GM19238 (cell line): ENCODE results near the gene DEPDC7.
"Not testable (repeated sequence)": the region's sequence is repeated elsewhere in the genome, so short reads cannot be mapped to it uniquely, and the experiment has no call there.

Experiments
- DNase-seq: peaks from one replicate; pipeline ENCODE4 v3.0.0; 2011; ENCODE audit warnings: low spot score; ENCODE audit not compliant: insufficient read length

DEPDC7 gene

DNA sequence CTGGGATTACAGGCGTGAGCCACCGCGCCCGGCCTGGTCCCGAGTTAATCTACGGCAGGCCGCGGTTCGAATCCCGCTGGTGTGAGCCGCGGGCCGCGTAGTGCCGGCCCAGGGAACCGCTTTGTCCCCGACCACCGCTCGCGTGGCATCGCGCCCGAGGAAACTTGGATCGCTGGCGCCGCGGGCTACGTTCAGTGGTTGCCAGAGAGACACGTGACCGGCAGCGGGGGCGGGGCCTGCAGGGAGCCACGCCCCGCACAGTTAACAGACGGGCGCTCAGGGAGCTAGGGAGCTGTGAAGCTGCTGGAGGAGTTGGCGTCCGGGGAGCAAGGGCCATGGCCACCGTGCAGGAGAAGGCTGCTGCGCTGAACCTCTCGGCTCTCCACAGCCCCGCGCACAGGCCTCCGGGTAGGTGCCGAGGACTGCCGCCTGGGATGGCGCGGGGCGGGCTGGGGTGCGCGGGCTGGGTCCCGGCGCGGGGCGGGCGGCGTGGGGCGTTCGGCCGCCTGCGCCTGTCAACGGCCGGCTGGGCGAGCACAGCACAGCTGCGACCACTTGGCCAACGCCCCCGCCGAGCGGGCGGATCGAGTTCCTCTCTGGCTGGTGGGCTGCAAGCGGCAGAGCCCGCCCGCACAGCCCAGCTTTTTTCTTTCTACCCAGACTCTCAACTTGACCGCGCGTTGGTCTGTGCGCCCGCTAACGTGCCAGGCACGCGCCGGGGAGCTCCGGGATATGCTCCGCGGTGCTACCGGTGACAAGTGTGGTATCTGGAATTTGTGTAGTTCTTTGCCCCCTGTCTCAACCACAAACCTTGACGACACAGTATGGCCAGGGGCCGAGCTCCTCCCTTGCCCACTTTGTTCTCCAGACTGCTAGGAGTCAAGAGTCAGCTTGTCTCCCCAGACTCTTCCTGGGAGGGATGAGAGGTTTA, at the start of gene DEPDC7:
Gene DEPDC7 (plus strand): TSS at position 258 of the 931 bp plus-strand sequence. CDS start 78 bp downstream, at position 336.
- peak; percentile 76 for DNase-seq

DNA sequence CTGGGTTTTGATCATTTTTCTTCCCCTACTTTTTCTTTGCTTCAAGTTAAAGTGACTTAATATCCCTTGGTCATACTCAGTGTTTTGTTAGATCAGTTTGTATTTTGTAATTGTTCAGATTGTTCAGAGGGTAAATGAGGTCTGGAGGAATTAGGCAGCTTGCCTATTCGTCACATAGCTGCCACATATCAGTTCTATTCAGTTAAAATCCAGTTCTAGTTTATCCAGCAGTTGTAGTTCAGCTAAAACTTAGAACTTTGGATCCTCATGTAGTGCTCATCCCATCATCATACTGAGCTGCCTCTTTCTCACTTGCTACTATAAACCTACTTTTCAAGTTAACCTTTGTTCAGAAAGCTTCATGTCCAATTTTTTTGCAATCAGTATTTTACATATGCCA, 47.1 kb upstream of the DEPDC7 start:
- no peak for DNase-seq

DNA sequence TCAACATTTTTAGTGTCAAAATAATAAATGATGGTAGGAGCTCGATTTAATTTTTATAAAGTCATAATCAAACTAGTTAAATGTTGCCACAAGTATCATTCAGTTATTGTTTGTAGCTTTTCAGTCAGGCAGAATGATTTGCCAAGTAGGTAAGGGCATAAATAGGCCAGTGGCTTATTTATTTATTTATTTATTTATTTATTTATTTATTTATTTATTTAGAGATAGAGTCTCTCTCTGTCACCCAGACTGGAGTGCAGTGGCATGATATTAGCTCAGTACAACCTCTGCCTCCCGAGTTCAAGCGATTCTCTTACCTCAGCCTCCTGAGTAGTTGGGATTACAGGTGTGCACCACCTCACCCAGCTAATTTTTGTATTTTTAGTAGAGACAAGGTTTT, 43.4 kb upstream of the DEPDC7 start:
- DNase-seq, result not testable (repeated sequence)

DNA sequence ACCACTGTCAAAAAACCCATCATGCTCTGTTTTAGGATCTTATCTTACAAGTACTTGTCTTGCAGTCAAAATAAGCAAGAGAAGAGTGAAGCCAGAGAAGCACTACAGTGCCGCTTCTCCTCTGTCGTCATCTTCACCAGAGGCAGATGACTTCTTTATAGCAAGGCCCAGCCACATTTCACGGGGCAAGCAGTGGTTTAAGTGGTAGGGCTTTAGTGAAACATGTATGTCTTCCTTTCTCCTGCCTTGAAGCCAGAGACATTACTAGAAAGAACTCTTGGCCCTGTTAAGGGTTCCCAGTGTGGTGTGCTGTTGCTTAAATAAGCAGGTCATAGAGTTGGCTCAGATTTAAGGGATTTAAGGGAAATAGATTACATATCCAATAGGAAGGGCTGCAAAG, 42.9 kb upstream of the DEPDC7 start:
- DNase-seq, result no peak

DNA sequence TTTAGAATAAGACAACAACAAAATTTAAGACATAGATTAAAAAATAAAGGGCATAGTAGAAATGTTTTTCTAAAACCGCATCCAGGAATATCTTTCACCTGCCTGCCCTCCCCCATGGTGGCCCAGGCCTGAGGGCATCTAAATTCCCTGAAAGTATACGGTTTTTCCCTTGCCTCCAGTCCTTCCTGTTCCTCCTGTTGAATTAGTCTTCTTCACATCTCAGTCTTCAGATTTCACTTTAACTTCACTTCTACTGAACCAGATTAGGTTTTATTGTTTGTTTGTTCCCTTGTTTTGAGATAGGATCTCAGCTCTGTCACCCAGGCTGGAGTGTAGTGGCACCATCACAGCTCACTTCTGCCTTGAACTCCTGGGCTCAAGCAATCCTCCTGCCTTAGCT, 33.1 kb upstream of the DEPDC7 start:
- no peak for DNase-seq

DNA sequence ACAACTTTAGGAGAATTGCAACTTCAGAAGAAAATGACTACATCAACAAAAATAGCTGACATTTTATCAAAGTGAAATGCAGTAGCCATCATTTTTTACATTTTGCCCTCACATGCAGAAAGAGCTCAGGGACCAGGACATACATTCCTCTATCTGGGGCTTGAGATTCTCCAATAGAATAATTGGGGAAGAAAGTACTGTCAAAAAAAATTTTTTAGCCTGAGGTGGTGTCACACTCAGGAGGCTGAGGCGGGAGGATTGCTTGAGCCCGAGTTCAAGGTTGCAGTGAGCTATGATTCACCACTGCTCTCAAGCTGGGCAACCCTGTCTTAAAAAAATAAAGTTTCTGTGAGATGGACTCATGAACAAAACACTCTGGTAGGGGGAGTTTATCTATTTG, 32.2 kb upstream of the DEPDC7 start:
- no peak for DNase-seq

DNA sequence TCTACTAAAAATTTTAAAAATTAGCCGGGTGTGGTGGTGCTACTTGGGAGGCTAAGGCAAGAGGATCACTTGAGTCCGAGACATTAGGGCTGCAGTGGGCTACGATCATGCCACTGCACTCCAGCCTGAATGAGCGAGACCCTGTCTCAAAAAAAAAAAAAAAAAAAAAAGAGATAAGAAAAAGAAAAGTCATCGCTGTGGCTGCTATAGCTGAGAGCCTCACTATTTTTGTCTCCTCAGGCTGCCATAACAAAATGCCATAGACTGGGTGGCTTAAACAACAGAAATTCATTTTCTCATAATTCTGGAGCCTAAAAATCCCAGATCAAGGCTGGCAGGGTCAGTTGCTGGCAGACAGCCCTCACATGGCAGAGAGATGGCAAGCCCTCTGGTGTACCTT, 30.1 kb upstream of the DEPDC7 start:
- no peak for DNase-seq

DNA sequence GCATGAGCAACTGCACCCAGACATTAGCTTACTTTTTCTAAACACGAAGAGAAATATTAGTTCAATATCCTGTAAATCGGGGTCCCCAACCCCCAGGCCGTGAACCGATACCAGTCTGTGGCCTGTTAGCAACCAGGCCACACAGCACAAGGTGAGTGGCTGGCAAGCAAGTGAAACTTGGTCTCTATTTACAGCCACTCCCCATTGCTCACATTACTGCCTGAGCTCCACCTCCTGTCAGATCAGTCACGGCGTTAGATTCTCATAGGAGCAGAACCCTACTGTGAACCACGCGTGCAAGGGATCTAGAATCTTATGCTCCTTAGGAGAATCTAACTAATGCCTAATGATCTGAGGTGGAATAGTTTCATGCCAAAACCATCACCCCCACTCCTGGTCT, 27.8 kb upstream of the DEPDC7 start:
- DNase-seq, result no peak

DNA sequence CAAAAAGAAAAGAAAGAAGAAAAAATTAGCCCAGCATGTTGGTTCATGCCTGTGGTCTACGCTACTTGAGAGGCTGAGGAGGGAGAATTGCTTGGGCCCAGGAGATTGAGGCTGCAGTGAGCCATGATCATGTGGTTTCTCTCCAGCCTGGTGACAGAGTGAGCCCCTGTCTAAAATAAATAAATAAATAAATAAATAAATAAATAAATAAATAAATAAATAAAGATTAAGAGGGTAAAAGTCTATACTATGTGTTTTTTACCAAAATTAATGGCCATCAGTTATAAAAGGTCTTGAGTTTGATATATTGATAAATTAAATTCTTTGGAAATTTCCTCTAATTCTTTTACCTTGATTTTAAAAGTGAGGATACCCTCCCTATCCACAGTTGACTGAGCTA, 25.2 kb upstream of the DEPDC7 start:
- no peak for DNase-seq

DNA sequence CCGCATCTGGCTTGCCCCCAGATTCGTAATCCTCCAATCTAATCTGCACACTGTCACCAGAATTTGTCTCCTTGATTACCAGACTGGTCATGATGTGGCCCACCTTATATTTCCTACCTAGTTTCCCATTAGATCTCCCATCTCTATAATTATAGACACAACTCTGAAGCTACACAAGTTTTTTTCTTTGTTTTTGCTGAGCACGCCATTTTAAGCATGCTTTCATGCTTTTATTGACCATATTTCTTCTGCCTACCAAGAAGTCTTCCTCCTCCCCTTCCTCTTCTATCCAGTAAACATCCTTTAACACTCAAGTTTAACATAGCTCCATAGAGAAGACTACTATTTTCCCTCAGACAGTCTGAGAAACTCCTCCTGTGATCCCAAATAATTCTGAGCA, 24.3 kb upstream of the DEPDC7 start:
- no peak for DNase-seq

DNA sequence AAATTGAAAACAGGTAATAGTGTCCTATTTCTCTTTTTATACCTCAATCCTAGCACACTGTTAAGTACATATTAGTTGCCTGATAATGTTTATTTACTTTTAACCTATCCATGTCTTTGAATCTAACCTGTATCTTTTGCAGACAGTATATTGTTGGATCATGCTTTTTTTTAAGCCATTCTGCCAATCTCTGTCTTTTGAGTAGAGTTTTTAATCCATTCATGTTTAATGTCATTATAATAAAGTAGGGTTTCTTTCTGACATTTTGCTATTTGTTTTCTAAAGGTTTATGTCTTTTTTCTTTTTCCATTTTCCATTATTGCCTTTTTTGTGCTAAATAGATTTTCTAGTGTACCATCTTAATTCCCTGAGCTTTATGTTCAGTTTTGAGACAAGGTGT, 23.8 kb upstream of the DEPDC7 start:
- no peak for DNase-seq

DNA sequence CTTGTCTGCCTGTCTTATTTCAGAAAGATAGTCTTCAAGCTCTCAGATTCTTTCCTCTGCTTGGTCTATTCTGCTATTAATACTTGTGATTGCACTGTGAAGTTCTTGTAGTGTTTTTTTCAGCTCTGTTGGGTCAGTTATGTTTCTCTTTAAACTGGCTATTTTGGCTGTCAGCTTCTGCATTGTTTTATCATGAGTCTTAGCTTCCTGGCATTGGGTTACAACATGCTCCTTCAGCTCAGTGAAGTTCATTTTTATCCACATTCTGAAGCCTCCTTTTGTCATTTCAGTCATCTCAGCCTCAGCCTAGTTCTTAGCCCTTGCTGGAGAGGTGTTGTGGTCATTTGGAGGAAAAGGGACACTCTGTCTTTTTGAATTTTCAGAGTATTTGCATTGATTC, 15.5 kb upstream of the DEPDC7 start:
- DNase-seq, result no peak

DNA sequence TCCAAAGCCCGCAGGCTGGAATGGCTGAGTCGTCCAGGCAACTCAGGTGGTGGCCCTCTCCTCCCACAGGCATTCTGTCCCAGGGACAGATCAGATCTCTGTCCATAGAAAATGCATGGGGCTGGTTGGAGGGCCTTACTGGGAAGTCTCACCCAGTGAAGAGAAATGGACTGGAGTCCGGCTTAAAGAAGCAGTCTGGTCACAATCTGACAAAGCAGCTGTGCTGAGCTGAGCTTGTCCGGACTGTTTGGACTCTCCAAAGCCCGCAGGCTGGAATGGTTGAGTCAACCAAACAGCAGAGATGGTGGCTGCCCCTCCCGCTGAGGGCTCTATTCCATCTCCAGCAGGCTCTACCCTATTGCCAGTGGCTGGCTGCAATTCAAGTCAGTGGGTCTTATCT, 14.4 kb upstream of the DEPDC7 start:
- DNase-seq, result no peak

DNA sequence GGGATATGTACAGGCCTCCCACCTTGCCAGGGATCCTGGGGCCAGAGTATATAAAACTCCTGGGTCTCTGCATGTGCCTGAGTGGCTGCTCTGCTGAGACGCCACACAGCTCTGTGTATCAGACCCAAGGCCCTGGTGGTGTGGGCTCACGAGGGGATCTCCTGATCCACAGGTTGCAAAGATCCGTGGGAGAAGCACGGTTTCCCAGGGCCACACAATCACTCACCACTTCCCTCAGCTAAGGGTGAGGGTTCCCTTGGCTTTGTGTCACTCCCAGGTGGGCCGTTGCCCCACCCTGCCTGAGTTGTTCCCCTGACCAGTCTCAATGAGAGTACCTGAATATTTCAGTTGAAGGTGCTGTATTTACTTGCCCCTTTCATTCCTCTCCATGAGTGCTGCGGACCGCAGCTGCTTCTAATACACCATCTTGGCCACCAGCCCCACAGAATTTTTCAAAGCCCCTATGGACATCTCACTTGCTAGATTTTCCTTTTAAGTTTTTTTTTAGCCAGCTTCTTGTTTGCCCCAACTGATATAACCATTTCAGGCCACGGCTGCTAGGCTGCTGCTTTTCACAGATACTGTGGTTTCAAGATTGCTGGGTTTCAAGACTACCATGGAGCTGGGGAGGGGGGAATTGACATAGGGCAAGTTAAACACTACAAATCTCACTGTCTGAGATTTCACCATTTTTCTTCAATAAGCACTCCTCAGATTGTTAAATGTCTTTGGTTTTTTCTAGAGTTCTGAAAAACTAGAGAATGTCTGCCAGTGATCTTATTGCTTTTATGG, 13.7 kb upstream of the DEPDC7 start:
- no peak for DNase-seq

DNA sequence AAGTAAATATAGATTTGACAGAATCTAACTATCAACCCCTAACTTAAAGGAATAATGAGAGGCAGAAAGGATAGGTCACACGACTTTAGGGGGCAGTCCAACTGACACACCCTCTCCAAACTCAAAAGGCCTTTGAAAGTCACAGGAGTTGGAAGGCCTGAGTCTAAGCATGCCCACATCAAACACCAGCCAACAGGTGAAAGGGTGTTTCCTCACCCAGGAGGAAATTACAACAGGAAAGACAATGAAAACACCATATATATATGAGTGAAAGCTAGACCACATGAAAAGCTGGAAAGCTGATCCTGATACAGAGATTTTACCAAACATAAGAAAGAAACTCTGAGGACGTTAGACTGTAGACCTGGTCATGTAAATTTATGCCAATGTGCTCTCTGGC, 10.5 kb upstream of the DEPDC7 start:
- DNase-seq, result no peak

DNA sequence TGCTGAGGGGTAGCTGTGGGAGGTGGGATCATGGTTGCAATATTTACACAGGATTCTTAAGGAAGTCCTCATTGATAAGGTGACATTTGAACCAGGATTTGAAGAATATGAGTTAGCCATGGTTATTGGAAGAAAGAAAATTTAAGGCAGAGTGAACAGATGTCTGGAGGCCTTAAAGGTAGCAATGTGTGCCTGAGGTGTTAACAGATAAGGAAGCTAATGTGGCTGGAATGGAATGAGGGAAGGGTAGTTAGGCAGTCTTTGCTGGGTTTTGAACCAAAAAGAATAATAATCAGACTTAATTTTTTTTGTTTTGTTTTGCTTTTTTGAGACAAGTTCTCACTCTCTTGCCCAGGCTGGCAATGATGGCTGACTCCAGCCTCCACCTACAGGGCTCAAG, 9.7 kb upstream of the DEPDC7 start:
- DNase-seq, result no peak

DNA sequence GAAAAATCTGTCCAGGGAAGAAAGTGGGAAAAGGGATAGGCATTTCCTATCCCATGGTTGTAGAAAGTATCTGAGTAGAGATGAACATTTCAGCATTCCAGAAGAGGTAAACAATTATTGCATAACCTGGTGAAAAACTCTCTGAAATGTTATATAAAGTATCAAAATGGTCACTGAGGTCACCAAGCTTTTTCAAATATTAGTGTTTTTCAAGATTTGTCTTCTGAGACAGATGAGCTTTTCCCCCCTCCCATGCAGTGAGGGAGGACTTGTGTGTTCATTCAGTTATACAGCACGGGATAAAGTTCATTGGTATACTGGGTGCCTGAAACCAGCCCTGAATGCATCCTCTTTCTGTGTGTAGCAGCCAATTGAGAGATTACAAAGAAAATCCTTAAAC, 1.9 kb upstream of the DEPDC7 start:
- no peak for DNase-seq

DNA sequence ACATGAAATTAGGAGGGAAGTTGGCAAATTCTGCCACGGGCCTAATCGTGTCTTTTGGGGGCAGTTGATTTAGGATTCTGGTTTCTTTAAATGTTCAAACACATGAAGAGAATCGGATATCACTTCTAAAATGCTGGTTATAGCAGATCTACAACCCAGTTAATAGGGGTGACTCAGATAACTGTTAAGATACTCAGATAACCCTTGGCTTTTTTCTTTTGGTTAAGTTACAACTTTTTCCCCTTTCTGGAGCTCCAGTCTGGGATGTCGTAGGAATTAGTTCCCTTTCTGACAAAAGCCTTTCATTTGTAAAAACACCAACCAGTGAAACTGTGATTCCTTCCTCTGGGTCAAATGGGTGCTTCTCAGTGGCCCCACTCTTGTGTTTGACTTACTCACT, 976 bp downstream of the DEPDC7 start:
- DNase-seq, result no peak

DNA sequence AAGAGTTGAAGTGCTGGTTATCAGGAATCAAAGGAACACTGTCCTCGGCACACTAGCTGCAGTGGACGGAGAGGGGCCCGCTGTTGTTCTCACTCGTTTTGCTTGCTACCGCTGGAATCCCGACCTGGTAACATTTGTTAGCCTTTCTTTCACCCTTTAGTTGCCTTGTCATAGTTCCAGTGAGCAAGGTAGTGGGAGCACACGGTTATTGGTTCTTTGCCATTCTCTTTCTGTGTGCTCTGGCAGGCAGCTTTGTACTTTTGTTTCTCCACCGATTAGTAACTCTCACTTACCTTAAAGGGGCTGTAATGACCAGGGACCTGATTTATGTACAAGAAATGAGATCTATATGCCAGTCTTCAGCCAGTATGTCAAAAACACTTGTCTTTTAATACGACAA, 1.8 kb downstream of the DEPDC7 start:
- no peak for DNase-seq

DNA sequence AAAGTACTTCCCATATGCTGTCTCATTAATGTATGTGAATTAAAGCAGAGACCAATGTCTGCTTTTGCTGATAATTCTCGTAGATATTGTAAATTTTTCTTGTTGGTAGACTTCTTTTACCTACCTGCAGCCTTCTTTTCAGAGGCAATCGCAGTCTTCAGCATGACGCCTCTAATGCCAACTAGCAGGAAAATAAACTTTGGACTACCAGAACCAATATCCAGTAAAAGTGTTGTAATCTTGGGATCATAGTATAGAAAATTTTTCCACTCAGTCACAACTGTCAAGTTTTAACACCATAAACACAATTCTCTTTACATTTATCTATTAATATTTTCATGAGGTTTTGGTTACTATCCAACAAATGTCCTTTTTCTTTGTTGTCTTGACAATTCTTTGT, 2.3 kb downstream of the DEPDC7 start:
- no peak for DNase-seq

DNA sequence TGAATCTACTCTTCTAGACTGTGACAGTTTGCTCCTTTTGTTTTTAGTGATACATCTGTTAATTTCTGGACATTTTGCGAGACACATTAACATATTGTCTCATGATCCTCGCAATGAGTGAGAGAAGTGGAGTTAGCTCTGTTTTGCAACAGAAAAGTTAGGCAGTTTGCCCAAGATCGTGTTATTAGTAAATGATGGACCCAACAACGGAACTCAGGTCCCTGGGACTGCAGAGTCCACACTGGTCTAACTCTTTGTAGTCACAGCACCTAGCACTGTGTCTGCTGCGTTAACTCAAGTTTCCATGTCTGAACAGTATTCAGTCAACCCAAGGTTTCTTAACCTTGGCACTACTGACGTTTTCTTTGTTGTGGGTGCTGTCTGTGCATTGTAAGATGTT, 3.2 kb downstream of the DEPDC7 start:
- no peak for DNase-seq

DNA sequence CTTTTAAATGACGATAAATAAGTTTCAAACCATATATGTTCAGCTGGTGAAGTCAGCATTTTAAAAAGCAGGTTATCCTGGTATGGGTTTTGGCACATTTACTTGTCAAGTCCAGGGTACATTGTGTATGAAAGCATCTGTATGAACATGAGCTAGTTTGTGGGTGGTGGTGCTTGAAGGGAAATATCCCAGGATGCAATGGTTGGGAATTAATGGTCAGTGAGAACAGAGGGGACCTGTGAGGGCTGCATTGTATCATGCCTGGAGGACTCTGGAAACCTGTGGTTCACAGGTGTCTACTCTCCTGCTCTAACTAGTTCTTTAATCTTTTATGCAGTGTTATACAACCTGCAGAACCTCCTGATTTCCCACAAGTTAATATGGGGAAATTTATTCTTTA, 5.8 kb downstream of the DEPDC7 start:
- DNase-seq, result no peak

DNA sequence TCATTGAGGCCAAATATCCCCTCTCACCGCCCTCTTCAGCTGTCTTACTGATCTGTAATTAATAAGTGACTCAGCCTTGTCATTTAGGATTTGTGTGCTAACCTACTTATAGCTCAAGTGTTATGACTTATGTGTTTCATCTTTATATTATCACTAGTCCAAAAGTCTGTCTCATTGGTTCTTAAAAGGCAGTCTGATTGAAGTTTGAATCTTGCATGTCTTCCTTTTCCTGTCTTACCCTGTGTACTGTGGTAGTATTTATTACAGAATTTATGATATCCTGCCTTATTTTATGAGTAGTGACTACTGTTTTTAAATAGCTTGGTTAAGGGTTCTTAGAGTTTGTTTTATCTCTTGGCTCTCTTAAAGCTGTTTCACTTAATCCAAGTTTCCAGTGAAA, 6.3 kb downstream of the DEPDC7 start:
- DNase-seq, result no peak
